ENCODE results near the gene LRRC4B. TPM values are rescaled to one million over a fixed set of nuclear protein-coding genes. Genes with fewer than 3 reads are reported as not detected.

Gene LRRC4B, protein sequence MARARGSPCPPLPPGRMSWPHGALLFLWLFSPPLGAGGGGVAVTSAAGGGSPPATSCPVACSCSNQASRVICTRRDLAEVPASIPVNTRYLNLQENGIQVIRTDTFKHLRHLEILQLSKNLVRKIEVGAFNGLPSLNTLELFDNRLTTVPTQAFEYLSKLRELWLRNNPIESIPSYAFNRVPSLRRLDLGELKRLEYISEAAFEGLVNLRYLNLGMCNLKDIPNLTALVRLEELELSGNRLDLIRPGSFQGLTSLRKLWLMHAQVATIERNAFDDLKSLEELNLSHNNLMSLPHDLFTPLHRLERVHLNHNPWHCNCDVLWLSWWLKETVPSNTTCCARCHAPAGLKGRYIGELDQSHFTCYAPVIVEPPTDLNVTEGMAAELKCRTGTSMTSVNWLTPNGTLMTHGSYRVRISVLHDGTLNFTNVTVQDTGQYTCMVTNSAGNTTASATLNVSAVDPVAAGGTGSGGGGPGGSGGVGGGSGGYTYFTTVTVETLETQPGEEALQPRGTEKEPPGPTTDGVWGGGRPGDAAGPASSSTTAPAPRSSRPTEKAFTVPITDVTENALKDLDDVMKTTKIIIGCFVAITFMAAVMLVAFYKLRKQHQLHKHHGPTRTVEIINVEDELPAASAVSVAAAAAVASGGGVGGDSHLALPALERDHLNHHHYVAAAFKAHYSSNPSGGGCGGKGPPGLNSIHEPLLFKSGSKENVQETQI
- under 1 TPM in 1 of 2 donors, not detected in 1; under 0.01 TPM for total RNA-seq

DNA sequence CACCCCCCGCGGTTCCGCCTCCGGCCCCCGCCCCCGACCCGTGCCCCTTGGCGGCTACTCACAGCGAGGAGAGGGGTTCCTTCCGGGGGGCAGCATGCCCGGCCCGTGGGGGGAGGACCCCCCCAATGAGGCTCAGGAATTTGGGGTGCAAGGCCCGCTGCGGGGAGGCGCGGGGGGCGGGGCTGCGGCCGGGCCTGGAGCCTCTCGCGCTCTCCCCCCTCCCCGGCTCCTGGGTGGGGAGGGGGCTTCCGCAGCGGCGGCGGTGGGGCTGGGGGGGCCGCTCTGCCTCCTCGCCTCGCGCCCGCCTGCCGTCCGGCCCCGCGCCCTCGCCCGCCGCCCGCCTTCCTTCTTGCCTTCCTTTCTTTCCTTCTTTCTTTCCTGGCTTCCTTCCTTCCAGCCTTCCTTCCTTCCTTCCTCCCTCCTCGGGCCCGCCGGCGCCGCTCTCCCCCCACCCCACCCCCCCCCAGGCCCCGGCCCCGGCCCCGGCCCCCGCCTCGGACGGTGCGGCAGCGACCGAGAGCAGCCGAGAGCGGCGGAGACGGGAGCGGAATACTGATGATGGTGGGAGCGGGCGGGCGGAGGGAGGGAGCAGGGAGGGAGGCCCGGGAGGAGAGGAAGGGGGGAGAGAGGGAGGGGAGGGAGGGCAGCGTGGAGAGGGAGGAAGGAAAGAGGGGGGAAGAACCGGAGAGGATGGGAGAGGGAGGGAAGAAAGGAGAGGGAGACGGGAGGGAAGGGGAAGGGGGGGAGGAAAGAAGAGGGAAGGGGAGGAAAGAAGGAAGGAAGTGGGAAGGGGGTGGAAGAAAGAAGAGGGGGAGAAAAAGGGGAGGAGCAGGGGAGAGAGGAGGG lies at the start of gene LRRC4B:
Gene LRRC4B (minus strand): TSS at position 554 of the 846 bp plus-strand sequence. CDS start 19,597 bp downstream, outside the sequence.

DNA sequence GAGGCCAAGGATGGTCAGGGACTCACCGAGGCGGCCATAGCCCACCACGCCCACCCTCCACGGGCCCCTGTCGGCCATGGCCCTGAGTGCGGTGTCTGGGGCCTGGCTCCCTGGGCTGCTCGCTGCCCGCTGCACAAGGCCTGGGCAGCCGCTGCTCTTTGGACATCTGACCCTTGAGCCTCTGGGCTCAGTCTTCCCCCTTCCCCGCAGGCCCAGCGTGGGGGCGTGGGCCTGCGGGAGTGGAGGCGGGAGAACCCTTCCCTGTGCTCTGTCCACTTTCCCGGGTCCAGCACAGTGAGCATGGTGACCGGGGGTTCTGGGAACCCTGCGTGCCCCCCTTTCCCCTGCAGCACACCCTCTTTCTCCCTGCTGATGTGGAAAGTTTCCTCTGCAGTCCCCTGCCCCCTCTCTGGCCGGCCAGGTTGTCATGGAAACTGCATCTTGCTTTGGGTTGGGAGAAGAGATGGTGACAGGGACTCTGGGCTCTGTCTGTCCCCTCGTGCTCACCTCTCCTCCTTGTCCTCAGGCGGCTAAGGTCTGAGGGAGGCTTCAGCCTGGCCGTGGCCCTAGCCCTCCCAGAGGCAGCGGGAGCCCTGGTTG lies 54.4 kb downstream of the LRRC4B start, which contains the start of gene ASPDH:
Gene ASPDH (minus strand): TSS at position 168 of the 600 bp plus-strand sequence. CDS start 90 bp downstream, at position 78.

DNA sequence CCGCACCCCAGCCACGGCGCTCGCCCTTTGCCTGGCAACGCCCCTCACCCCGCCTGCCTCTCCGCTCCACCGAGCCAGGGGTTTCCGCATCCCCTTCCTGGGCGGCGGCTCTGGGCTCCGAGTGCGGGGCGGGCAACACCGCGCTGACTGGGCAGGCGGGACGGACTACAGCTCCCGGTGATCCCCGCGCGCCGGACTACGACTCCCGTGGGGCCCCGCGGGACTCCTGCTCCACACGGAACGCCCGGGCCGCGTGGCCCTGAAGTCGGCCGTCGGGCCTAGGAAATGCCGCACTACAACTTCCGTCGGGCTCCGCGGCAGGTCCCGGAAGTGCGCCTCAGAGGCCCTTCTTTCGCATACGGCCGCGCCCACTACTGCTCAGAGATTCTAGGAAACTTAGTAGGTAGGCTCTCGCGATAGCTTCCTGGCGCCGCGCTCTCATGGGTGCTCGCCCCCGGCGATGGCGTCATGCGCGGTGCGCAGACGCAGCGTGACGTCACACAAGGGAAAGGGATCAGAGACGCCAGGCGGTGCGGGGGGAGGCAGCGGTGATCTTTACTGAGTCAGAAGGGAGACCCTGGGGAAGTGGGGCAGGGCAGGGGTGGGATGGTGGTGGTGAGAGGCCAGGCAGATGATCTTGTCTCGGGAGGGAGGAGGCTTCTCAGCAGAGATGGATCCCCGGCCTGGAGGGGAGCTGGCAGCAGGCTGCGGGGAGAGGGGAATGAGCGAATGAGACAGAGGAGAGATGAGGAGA lies 57.0 kb downstream of the LRRC4B start, which contains the start of gene JOSD2:
Gene JOSD2 (minus strand): TSS at position 123 of the 754 bp plus-strand sequence. CDS start 760 bp downstream, outside the sequence.

DNA sequence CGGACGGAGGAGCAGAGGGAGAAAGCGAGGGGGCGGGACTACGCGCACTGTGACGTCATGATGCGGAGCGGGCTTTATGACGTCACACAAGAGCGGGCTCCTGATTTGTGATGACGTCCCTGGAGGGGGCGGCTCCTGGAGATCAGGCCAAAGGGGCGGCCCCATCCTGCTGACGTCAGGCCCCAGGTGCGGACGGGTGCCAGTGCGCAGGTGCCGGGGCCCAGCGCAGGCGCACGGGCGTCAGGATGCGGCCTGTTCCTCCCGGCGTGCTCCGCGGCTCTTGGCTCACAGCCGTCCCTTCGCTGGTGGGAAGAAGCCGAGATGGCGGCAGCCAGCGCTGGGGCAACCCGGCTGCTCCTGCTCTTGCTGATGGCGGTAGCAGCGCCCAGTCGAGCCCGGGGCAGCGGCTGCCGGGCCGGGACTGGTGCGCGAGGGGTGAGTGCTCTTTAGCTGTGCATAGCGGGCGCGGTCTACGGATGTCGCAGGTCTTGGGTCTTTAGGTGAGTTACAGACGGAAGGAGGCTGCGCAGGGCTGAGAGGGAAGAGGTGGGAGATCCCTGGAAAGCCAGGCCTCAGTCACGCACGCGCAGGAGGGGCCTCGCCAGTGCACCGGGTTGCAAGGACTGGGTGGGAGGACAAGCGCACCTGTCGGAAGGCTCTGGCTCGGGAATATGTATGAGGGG lies 91.9 kb downstream of the LRRC4B start, which contains the start of the genes EMC10 and GARIN5A:
Gene EMC10 (plus strand): TSS at position 284 of the 683 bp plus-strand sequence. CDS start 38 bp downstream, at position 322.
Gene GARIN5A (minus strand): TSS at position 625 of the 683 bp plus-strand sequence. CDS start 460 bp downstream, at position 165.

Other genes with a start within 250 kb of the LRRC4B start
- gene KCNC3, start 239.1 kb downstream of the LRRC4B start, total RNA-seq = under 1 TPM; under 0.01 TPM
- 1 to 10 TPM in 1 of 2 donors, not detected in 1; 1.4 TPM for gene NAPSA, start 202.8 kb downstream of the LRRC4B start, total RNA-seq
- gene NR1H2, start 192.0 kb downstream of the LRRC4B start, total RNA-seq = 10 to 100 TPM; 67.1 to 88.9 TPM
- gene POLD1, start 184.1 kb downstream of the LRRC4B start, total RNA-seq = 10 to 100 TPM; 30.3 to 73.3 TPM
- not detected for gene SPIB, start 149.5 kb downstream of the LRRC4B start, total RNA-seq
- not detected for gene MYBPC2, start 135.5 kb downstream of the LRRC4B start, total RNA-seq
- 10 to 100 TPM; 44.3 to 55.7 TPM for gene EMC10, start 91.9 kb downstream of the LRRC4B start, total RNA-seq
- not detected for gene GARIN5A, start 91.6 kb downstream of the LRRC4B start, total RNA-seq
- gene JOSD2, start 57.2 kb downstream of the LRRC4B start, total RNA-seq = 10 to 100 TPM; 24.6 to 25.8 TPM
- gene ASPDH, start 54.5 kb downstream of the LRRC4B start, total RNA-seq = not detected
- gene SYT3, start 71.4 kb upstream of the LRRC4B start, total RNA-seq = not detected
- gene C19orf81, start 81.0 kb upstream of the LRRC4B start, total RNA-seq = not detected
- gene SHANK1, start 151.4 kb upstream of the LRRC4B start, total RNA-seq = under 1 TPM in 1 of 2 donors, not detected in 1; 0.67 TPM
- 10 to 100 TPM in 1 of 2 donors, 1 to 10 TPM in 1; 5.5 to 25.0 TPM for gene CLEC11A, start 154.9 kb upstream of the LRRC4B start, total RNA-seq
- gene GPR32, start 202.0 kb upstream of the LRRC4B start, total RNA-seq = not detected
- not detected for gene ACP4, start 222.0 kb upstream of the LRRC4B start, total RNA-seq